HG03439 (cell line): ENCODE results near the gene BSPRY.

Experiments
- ATAC-seq: cut with Tn5 transposase; IDR thresholded peaks from one replicate; pipeline ENCODE4 v1.9.1; 2021; ENCODE audit warnings: mild to moderate bottlenecking, moderate library complexity; ENCODE audit not compliant: unreplicated experiment

Gene BSPRY

GRCh38 chr9:113349445-113350094 lies at the start of gene BSPRY:
TSS of gene BSPRY (plus strand) at chr9:113349541. CDS start at chr9:113349580, 39 bp downstream.
- ATAC-seq, result no peak

DNA sequence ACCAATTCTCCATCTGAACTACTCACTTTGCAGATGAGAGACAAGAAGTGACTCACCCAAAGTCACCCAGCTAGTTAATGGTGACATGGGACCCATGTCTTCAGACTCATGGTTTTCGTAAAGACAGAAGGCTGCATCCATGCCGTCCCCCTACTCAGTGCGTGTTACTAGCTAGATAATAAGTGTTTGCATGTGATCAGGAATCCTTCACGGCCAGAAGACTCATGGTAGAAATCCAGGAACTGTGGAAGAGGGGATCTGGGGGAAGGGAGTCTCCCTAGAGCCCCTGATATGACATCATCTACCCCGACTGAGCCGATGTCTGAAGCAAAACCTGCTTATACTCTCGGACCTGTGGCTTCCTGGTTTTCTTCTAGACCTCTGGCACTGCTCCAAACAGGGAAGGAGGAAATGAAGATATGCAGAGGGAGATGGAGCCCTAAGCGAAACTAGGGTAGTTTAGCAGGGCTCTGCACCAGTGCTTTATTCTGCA lies 49.5 kb upstream of the BSPRY start:
- no peak for ATAC-seq

- ATAC-seq, result no peak
Observed at GRCh38 chr9:113301548-113301947, 47.8 kb upstream of the BSPRY start.

DNA sequence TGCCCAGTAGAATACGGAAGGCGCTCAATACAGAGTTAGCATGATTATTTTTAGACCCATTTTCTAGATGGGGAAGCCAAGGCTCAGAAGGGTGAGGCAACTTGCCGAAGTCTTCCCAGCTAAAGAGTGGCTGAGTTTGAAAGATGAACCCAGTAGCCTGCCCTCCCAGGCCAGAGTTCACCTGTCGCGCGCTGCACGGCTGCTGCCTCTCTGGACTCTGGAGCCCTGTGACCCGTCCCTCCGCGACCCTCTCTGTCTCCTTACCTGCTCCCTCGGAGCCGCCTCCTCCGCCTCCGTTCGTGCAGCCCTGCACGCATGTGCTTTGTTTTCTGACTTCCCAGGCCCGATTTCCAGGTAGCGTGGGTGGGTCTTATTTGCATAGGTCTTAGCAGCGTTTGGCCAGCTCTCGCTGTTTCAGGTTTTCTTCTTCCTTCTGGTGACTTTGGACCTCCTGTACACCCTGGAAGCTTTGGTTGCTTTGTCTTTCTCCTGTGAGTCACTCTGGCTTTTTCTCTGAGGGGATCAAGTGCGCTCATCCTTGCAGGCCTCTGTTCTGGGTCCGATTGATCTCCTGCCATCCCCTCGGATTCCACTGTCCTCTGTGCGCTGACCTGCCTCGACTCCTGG lies 46.4 kb upstream of the BSPRY start, which contains the start of gene RNF183:
RNF183 (minus strand) TSS at position 585 of the 627 bp plus-strand sequence. CDS start 5,192 bp downstream, outside the sequence.
- no peak for ATAC-seq

DNA sequence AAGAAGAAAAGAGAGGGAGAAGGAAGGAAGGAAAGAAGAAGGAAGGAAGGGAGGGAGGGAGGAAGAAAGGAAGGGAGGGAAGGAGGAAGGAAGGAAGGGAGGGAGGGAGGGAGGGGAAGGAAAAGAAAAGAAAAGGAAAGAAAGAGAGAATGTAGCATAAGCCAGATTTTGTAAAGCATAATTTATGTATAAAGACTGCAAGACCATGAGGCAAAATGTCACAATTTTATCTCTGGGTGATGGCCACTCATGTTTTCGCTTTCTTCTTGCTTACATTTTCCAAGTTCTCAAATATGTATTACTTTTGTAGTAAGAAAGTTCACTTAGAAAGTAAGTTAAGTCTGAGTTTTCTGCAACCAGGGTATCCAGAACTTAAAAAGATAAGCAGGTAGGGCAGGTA lies 42.8 kb upstream of the BSPRY start:
- no peak for ATAC-seq

- no peak for ATAC-seq
Observed at GRCh38 chr9:113307396-113307975, 41.9 kb upstream of the BSPRY start.

DNA sequence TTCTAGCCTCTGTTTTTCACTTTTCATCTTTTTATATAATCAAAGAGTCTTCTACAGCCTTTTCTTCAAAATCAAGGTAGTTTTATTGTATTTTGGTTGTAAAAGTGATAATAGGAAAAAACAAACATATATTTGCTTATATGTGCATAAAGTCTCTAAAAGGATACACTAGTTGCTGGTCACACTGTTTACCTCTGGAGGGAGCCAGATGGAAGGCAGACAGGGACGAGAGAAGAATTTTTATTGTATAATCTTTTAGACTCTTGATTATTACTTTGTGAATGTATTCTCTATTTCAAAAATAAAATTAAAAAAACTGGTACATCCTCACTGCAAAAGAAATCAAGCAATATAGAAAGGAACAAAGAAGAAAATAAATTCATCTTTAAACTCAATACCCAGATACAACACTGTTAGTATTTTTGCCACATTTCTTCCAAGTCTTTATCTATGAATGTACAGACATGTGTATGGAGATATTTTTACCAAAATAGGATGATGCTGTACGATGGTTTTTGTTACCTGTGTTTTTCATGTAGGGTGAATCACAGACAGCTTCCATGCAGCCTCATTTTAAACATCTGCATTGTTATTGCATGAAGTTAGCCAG lies 40.0 kb upstream of the BSPRY start:
- no peak for ATAC-seq

DNA sequence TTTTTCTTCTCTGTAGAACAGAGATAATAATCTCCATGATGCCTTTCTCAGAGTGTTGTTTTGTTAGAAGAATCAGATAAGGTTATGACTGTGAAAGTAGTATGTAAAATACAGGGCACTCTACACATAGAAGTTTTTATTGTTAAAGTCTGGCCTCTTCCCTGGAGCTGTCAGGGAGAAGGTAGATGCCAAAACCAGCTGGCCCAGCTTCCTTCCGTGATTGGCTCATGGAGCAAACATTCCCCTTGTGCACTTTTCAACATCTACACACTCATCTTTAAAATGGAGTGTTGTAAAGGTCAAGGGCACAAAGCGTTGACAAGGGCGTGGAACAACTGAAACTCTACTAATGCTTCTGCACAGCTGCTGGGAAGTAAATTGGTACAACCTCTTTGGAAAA lies 38.8 kb upstream of the BSPRY start:
- no peak for ATAC-seq

DNA sequence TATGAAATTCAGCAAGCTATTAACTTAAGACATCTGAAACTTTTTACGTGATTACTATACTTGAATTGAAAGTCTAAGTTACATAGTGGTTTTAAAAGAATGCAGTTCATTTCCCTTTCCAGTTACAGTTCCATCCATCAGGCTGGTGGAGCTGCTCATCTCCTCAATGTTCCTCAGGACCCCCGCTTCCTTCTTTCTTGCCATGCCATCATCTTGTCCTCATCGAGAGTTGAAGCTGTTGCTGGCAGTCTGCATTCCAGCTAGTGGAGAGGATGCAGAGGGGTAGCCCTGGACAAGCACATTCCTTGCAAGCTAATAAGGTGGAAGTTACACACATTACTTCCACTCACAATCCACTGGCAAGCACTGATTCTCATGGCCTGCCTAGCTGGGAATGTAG lies 37.4 kb upstream of the BSPRY start:
- no peak for ATAC-seq

- ATAC-seq, result no peak
Observed at GRCh38 chr9:113313261-113313660, 36.1 kb upstream of the BSPRY start.

GRCh38 chr9:113315231-113315630 lies 34.1 kb upstream of the BSPRY start:
- ATAC-seq, result no peak

- ATAC-seq, result no peak
Observed at GRCh38 chr9:113316030-113316429, 33.3 kb upstream of the BSPRY start.

GRCh38 chr9:113317777-113318176 lies 31.6 kb upstream of the BSPRY start:
- ATAC-seq, result no peak

GRCh38 chr9:113319054-113319453 lies 30.3 kb upstream of the BSPRY start:
- ATAC-seq, result no peak

DNA sequence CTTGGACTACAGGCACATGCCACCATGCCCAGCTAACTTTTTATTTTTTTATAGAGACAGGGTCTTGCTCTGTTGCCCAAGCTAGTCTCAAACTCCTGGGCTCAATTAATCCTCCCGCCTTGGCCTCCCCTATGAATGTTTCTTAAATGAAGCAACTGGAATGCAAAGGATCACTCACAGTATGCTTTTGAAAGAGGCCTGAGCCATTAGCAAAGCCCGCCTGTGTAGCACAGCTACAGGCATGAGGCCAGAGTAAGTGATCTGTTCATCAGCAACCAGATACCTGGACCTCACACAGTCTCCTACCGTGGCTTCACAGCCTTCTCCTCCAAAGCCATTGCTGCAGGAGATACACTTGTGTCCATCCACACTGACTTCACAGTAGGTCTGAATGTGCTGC lies 29.3 kb upstream of the BSPRY start:
- ATAC-seq, result no peak

- no peak for ATAC-seq
Observed at GRCh38 chr9:113322671-113323070, 26.7 kb upstream of the BSPRY start.

DNA sequence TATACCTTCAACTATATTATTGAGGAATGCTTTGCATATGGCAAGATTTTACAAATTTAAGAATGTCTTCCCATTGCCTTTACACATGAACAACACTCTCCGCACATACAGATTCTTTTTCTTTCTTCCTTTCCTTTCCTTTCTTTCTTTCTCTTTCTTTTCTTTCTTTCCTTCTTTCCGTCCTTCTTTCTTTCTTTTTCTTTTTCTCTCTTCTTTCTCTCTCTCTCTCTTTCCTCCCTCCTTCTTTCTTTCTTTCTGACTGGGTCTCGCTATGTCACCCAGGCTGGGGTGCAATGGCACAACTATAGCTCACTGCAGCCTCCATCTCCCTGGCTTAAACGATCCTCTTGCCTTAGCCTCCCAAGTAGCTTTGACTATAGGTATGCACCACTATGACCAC lies 23.1 kb upstream of the BSPRY start:
- no peak for ATAC-seq

DNA sequence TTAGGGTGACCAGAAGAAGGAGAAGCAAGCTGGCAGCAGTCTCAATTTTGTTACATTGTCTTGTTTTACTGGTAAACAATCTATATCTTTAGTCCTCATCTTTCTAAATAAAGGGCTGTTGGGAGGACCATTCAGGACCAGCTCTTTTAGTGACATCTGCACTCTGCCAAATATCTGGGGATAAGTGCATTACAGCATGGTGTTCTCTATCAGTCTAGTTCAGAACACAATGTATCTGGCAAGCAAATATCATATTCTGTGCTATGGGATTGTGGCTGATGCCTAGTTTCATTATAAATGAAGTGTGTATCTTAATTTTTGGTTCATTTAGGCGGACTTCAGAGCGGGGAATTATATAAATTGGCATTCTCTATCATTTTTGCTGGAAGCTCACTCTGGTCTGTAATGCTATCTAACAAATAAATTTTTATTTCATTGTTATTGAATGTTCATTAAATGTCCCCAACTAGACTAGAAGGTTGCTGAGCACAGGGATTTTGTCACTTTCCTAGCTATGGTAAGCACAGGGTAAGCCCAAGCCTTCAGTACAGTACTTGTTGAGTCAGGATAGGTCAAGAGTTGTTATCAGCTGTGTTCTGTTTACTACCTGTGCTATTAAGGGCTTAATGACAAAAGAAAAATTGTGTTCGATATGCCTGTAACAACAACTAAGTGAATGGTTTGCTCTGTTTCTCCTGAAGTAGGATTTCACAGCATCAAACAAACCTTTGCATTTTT lies 21.1 kb upstream of the BSPRY start:
- ATAC-seq, result no peak

GRCh38 chr9:113331780-113332179 lies 17.6 kb upstream of the BSPRY start:
- no peak for ATAC-seq

DNA sequence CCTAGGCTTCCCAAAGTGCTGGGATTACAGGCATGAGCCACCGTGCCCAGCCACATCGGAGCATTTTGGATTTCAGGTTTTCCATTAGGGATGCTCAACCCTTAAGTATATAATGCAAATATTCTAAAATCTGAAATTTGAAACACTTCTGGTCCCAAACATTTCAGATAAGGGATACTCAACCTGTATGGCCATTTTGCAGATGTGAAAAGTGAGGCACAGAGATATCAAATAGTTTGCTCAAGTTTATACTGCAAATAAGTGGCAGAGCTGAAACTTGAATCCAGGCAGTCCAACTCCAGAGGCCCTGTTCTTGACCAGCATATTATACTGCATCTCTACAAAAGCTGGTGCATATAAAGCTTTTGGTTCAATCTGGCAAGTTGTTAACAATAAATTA lies 11.6 kb upstream of the BSPRY start:
- ATAC-seq, result no peak
